PC-3 (cell line): ENCODE data around the gene BRCA1. TPM values are rescaled to one million over a fixed set of nuclear protein-coding genes. Genes with fewer than 3 reads are reported as not detected.

Source experiments
- ATAC-seq: fragments of 200-7000 bp; cut with Tn5 transposase; 2 replicates; pipeline ENCODE4 v1.9.1; 2020; ENCODE audit warnings: mild to moderate bottlenecking, moderate library complexity
- BruUV-seq: library from RNA; stranded (reverse); fragments of 400-500 nt; replicated peaks from 2 replicates; lab custom pipeline; 2021; lab: Mats Ljungman, UMichigan
- CTCF ChIA-PET: fragments of 300-600 bp; sonication (Branson Sonifier 250); formaldehyde crosslinking; loops from one replicate; lab custom pipeline; 2022; ENCODE audit warnings: antibody characterized with exemption; lab: Charles Lee
- POLR2A ChIA-PET: fragments of 300-600 bp; sonication (Branson Sonifier 250); formaldehyde crosslinking; loops from one replicate; lab custom pipeline; 2022; ENCODE audit warnings: antibody characterized with exemption; ENCODE audit not compliant: unreplicated experiment; lab: Charles Lee
- DNase-seq: peaks from one replicate; pipeline ENCODE4 v3.0.0-alpha.2; 2015
- H2AFZ ChIP-seq: fragments of 300-600 bp; sonication (generic); 2 replicates; pipeline ENCODE4 v1.6.0; 2016; ENCODE audit warnings: antibody characterized with exemption, low read length
- H3F3A ChIP-seq: fragments of 300-600 bp; sonication (generic); one replicate; pipeline ENCODE4 v1.6.0; 2017; ENCODE audit warnings: antibody characterized with exemption, low read length, control low read depth, mild to moderate bottlenecking; ENCODE audit not compliant: unreplicated experiment
- H3K27ac ChIP-seq: fragments of 300-600 bp; sonication (generic); 2 replicates; pipeline ENCODE4 v1.5.1; 2016; ENCODE audit warnings: mild to moderate bottlenecking, low read length
- H3K27me3 ChIP-seq: fragments of 300-600 bp; sonication (generic); 2 replicates; pipeline ENCODE4 v1.6.1; 2016; ENCODE audit warnings: low read length, mixed read lengths
- H3K36me3 ChIP-seq: fragments of 300-600 bp; sonication (generic); 2 replicates; pipeline ENCODE4 v1.6.1; 2016; ENCODE audit warnings: low read depth, mixed run types, low read length, mixed read lengths
- H3K4me1 ChIP-seq: fragments of 300-600 bp; sonication (generic); 2 replicates; pipeline ENCODE4 v1.5.1; 2016; ENCODE audit warnings: low read length; ENCODE audit not compliant: insufficient read depth
- H3K4me2 ChIP-seq: fragments of 300-600 bp; sonication (generic); 2 replicates; pipeline ENCODE4 v1.6.0; 2016; ENCODE audit warnings: low read length
- H3K4me3 ChIP-seq: fragments of 300-600 bp; sonication (generic); 2 replicates; pipeline ENCODE4 v1.5.1; 2016; ENCODE audit warnings: mild to moderate bottlenecking, low read length, mixed read lengths
- H3K79me2 ChIP-seq: fragments of 300-600 bp; sonication (generic); 2 replicates; pipeline ENCODE4 v1.6.1; 2017; ENCODE audit warnings: low read length, mixed read lengths
- H3K9ac ChIP-seq: fragments of 300-600 bp; sonication (generic); 2 replicates; pipeline ENCODE4 v1.6.0; 2016; ENCODE audit warnings: mild to moderate bottlenecking, low read length
- H3K9me2 ChIP-seq: fragments of 300-600 bp; sonication (generic); replicated peaks from 2 replicates; pipeline ENCODE4 v1.6.1; 2016; ENCODE audit warnings: mixed run types, low read length, mixed read lengths
- H3K9me3 ChIP-seq: fragments of 300-600 bp; sonication (generic); 2 replicates; pipeline ENCODE4 v1.6.1; 2016; ENCODE audit warnings: low read length, mixed read lengths
- H4K20me1 ChIP-seq: fragments of 300-600 bp; sonication (generic); 2 replicates; pipeline ENCODE4 v1.6.1; 2016; ENCODE audit warnings: low read length, mixed read lengths
- EZH2 ChIP-seq: fragments of 300-600 bp; sonication (generic); IDR thresholded peaks from one replicate; pipeline ENCODE4 v1.6.1; 2017; ENCODE audit warnings: antibody characterized with exemption, mild to moderate bottlenecking, low read length; ENCODE audit not compliant: unreplicated experiment
- EZH2phosphoT487 ChIP-seq: fragments of 300-600 bp; sonication (generic); IDR thresholded peaks from 2 replicates; pipeline ENCODE4 v1.6.1; 2018; ENCODE audit warnings: mild to moderate bottlenecking, antibody characterized with exemption, low read length, borderline replicate concordance
- intact Hi-C: fragments of 100-400 bp; cut with micrococcal nuclease; formaldehyde crosslinking; loops from 2 replicates; pipeline ENCODE4 v1.9.0; 2023
- total RNA-seq: library from RNA; depleted of rRNA; stranded (reverse); fragments of >200 nt; gene quantifications from 2 replicates; pipeline ENCODE4 v1.2.3, GENCODE V29; 2014
- TF ChIP-seq, protein P1 (sequence below): fragments of 300-600 bp; sonication (generic); conservative IDR thresholded peaks from 2 replicates; pipeline ENCODE4 v1.5.1; 2017; ENCODE audit warnings: antibody characterized with exemption, low read depth, mild to moderate bottlenecking, low read length

Gene BRCA1
- total RNA-seq, 1 experiment from 2014 or later = 36.3 TPM

DNA sequence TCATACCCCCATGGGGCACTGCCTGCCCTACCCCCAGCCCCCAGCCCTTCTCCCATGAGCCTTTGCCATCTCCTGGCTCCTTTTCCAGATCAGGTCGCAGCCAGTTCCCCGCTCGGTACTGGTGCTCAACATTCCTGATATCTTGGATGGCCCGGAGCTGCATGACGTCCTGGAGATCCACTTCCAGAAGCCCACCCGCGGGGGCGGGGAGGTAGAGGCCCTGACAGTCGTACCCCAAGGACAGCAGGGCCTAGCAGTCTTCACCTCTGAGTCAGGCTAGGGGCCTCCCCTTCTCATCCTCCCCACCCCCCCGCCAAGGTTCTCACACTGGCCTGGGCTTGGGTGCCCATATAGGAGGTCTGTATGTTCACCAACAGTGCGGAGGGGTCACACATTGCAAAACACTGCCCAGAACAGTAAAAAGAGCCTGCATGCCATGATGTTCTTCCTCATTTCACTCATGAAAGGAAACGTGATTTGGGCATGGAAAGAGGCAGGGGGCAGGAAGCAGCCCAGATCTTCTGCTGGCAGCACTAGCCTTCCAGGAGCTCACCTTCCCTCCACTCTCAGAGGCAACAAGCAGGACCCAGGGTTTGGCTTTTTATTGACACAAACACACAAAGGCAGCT lies 111.0 kb downstream of the BRCA1 start:
- Histone ChIP-seq H3K36me3 (no peaks in the 10 kb centered on the region), H3K4me3 (no peak overlapping the region), H3K9ac (no peak overlapping the region), H3F3A (no peaks in the 10 kb centered on the region), H4K20me1 (no peaks in the 10 kb centered on the region), H3K9me3 (no peaks in the 10 kb centered on the region), H3K27ac (no peak overlapping the region), H3K4me1 (peaks cover 12% of the 10 kb centered on the region), H3K79me2 (no peaks in the 10 kb centered on the region), H3K27me3 (no peaks in the 10 kb centered on the region), H3K9me2 (no peaks in the 10 kb centered on the region), H2AFZ (no peak overlapping the region), H3K4me2 (no peak overlapping the region)
- intact Hi-C loops = no loop called here
- BruUV-seq = no TSS peak
- ChIA-PET CTCF (no interaction called here), POLR2A (no interaction called here)
- DNase-seq (no peak), ATAC-seq (no peak)
- TF ChIP-seq EZH2phosphoT487 = no peak
- no peak for TF ChIP-seq EZH2

- Histone ChIP-seq H3K9ac (no peak overlapping the region), H3K4me3 (no peak overlapping the region), H4K20me1 (no peaks in the 10 kb centered on the region), H3K4me1 (peaks cover 12% of the 10 kb centered on the region), H3K79me2 (no peaks in the 10 kb centered on the region), H3K27ac (no peak overlapping the region), H3K4me2 (no peak overlapping the region), H3F3A (no peaks in the 10 kb centered on the region), H3K9me3 (no peaks in the 10 kb centered on the region), H3K36me3 (no peaks in the 10 kb centered on the region), H3K27me3 (no peaks in the 10 kb centered on the region), H3K9me2 (no peaks in the 10 kb centered on the region), H2AFZ (no peak overlapping the region)
- intact Hi-C loops = no loop called here
- DNase-seq (no peak), ATAC-seq (no peak)
- CTCF ChIA-PET = no interaction called here
- POLR2A ChIA-PET = no interaction called here
- TF ChIP-seq EZH2phosphoT487 (no peak), EZH2 (no peak)
- TF ChIP-seq, protein P1, sequence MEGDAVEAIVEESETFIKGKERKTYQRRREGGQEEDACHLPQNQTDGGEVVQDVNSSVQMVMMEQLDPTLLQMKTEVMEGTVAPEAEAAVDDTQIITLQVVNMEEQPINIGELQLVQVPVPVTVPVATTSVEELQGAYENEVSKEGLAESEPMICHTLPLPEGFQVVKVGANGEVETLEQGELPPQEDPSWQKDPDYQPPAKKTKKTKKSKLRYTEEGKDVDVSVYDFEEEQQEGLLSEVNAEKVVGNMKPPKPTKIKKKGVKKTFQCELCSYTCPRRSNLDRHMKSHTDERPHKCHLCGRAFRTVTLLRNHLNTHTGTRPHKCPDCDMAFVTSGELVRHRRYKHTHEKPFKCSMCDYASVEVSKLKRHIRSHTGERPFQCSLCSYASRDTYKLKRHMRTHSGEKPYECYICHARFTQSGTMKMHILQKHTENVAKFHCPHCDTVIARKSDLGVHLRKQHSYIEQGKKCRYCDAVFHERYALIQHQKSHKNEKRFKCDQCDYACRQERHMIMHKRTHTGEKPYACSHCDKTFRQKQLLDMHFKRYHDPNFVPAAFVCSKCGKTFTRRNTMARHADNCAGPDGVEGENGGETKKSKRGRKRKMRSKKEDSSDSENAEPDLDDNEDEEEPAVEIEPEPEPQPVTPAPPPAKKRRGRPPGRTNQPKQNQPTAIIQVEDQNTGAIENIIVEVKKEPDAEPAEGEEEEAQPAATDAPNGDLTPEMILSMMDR = no peak
- no TSS peak for BruUV-seq
Observed at GRCh38 chr17:43013296-43013695, 111.9 kb downstream of the BRCA1 start.

- TF ChIP-seq EZH2phosphoT487 (no peak), EZH2 (no peak)
- TF ChIP-seq, protein P1 = no peak
- Histone ChIP-seq H3K4me2 (no peak overlapping the region), H3K27ac (peak overlapping the region; percentile 86), H3K4me1 (peaks cover 12% of the 10 kb centered on the region), H3K4me3 (no peak overlapping the region), H3K36me3 (no peaks in the 10 kb centered on the region), H3K9ac (no peak overlapping the region), H2AFZ (no peak overlapping the region), H3K9me2 (no peaks in the 10 kb centered on the region), H3K79me2 (no peaks in the 10 kb centered on the region), H3K9me3 (no peaks in the 10 kb centered on the region), H4K20me1 (no peaks in the 10 kb centered on the region), H3F3A (no peaks in the 10 kb centered on the region), H3K27me3 (no peaks in the 10 kb centered on the region)
- DNase-seq (no peak), ATAC-seq (no peak)
- no TSS peak for BruUV-seq
- intact Hi-C loops = no loop called here
- ChIA-PET CTCF (no interaction called here), POLR2A (interaction anchor here (0.8 kb wide), 1 partner anchor 14 kb away, joined by 7 read pairs; the partner anchor contains the start of gene RPL27)
Observed at GRCh38 chr17:43011728-43012472, 113.3 kb downstream of the BRCA1 start.
